AG09309 (cell line): ENCODE data around the gene ELOVL5.
"Not testable (repeated sequence)": the region's sequence is repeated elsewhere in the genome, so short reads cannot be mapped to it uniquely, and the experiment has no call there.

Experiments used
- DNase-seq: peaks from one replicate; pipeline ENCODE4 v3.0.0-alpha.2; 2010; ENCODE audit warnings: low read depth
- H3K4me3 ChIP-seq: 2 replicates; pipeline ENCODE4 v1.5.1; 2011; ENCODE audit warnings: mild to moderate bottlenecking, low read depth, low read length, moderate library complexity; ENCODE audit not compliant: control insufficient read depth
- TF ChIP-seq, protein P1 (sequence below): IDR thresholded peaks from 2 replicates; pipeline ENCODE4 v1.5.1; 2011; ENCODE audit warnings: mild to moderate bottlenecking, low read depth, low read length, inconsistent platforms; ENCODE audit not compliant: insufficient read depth, control insufficient read depth; ENCODE audit errors: missing control alignments

ELOVL5 gene, protein sequence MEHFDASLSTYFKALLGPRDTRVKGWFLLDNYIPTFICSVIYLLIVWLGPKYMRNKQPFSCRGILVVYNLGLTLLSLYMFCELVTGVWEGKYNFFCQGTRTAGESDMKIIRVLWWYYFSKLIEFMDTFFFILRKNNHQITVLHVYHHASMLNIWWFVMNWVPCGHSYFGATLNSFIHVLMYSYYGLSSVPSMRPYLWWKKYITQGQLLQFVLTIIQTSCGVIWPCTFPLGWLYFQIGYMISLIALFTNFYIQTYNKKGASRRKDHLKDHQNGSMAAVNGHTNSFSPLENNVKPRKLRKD

DNA sequence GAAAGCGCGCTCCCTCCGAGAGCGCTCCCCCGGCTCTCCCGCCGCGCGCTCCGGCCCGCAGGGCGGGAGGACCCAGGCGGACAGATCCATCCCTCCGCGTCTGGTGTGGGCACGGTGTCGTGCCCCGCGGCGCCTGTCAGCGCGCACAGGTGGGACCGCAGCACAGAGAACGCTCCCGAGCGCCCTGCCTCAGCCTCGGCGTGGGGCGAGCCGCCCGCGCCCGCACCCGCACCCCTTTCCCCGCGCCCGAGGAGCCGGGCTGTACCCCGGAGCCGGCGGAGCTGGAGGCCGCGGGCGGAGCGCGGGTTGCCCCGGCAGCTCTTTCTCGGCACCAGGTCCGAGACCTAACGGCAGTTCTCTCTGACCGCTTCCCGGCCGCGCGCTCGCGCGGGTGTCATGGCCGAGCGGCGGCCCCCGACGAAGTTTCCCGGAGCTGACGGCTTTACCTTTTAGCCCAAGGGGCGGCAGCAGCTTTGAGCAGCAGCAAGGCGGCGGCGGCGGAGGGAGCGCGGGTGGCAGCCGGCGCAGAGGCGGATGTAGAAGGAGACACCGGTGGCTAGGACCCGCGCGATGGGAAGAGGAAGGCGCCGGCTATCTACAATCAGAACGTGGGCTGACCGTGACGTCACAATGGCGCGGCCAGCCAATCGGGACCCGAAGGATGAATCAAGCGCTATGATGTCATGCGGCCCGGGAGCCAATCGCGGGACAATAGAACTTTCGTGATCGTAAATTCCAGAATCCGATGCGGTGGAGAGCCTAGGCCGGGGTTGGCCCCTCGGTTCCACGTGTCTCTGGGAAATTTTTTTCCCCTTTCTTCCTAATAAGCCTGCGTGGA, at the start of gene ELOVL5:
Gene ELOVL5 (minus strand): TSS at position 580 of the 838 bp plus-strand sequence. CDS start 53,251 bp downstream, outside the sequence.
- TF ChIP-seq, protein P1, sequence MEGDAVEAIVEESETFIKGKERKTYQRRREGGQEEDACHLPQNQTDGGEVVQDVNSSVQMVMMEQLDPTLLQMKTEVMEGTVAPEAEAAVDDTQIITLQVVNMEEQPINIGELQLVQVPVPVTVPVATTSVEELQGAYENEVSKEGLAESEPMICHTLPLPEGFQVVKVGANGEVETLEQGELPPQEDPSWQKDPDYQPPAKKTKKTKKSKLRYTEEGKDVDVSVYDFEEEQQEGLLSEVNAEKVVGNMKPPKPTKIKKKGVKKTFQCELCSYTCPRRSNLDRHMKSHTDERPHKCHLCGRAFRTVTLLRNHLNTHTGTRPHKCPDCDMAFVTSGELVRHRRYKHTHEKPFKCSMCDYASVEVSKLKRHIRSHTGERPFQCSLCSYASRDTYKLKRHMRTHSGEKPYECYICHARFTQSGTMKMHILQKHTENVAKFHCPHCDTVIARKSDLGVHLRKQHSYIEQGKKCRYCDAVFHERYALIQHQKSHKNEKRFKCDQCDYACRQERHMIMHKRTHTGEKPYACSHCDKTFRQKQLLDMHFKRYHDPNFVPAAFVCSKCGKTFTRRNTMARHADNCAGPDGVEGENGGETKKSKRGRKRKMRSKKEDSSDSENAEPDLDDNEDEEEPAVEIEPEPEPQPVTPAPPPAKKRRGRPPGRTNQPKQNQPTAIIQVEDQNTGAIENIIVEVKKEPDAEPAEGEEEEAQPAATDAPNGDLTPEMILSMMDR: no peak
- peak; percentile 94 for DNase-seq
- H3K4me3 ChIP-seq: peak within 1 kb of the TSS; percentile 76

DNA sequence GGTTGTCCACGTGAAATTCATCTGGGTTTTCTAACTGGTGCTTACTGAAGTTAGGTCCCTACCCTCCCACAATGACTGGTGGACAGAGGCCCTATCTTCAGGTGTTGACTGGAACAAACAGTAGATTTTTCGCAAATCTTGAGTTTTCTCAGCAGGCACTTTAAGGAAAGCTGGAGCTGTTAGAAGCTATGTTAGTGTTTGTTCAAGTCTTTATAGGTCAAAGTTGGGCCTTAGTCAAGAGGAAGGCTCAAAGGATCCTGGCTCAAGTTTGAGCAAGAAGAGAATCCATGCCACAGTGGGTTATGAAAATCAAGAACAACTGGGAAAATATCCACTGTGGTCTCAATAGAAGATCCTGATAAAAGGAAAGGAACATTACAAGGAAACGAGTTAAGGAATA, 48.5 kb upstream of the ELOVL5 start:
- H3K4me3 ChIP-seq: no peak overlapping the region
- no peak for DNase-seq
- TF ChIP-seq, protein P1: no peak

DNA sequence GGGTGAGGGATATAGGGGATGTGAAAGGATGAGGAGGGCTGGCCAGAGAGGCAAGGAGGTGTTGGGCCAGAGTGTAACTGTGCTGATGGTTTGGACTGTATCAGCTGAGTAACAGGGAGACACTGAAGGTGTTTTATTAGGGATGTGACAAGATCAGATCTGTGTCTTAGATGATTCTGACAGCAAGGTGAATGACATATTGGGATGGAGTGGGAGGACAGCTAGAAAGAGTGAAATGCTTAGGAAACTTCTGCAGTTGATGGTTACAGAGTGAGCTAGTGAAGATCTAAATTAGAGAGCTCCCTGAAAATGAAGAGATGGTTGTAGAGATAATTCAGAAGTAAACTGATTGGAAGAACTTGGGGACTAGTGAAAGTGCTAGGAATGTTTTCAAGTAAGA, 47.2 kb upstream of the ELOVL5 start:
- TF ChIP-seq, protein P1: no peak
- H3K4me3 ChIP-seq: no peak overlapping the region
- DNase-seq: no peak

DNA sequence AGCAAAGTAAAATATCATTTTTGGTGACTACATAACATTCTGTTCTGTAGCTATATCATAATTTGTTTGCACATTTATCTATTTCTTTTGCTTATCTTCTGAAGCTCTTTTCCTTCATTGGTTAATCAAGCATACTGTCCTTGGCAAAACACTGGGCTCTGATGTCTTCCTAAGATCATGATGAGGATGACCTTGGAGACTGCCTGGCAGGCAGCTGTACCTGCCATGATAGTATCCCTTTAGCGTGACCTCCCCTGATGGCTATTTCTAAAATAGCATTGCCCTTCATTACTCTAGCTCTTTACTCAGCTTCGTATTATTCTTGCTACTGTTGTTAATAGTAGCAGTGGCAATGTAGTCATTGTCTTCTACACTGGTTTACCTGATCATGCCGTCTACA, 46.0 kb upstream of the ELOVL5 start:
- TF ChIP-seq, protein P1: no peak
- H3K4me3 ChIP-seq: no peak overlapping the region
- no peak for DNase-seq

DNA sequence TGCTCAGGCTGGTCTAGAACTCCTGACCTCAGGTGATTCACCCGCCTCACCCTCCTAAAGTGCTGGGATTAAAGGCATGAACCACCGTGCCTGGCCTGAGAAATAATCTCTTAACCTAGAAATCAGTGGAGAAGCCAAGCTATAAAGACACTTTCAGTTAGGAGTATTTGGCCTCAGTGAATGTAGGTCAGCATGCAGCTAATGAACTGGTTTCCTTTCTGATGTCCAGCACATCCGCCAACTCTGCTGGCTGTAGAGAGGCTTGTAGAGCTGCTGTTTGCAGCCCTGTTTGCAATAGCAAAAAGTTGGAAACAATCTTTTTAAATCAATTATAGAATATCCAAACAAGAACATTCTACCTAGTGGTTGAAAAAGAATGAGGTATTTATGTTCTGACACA, 42.4 kb upstream of the ELOVL5 start:
- no peak for DNase-seq
- TF ChIP-seq, protein P1: no peak

DNA sequence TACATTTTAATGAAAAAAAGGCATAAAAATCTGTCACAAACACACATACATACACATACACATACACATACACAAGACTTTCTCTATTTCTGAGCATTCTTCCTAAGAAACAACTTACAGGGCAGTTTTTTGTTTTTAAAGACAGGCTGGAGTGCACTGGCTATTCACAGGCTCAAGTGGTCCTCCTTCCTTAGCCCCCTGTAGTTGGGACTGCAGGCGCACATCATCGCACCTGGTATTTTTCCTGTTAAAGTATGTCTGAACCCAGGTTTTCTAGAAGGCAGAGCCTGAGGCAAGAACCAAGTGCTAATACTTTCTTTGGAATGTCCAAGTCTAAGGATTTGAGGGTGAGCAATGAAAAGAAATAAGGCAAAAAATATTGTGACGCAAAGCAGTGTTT, 41.3 kb upstream of the ELOVL5 start:
- no peak overlapping the region for H3K4me3 ChIP-seq
- TF ChIP-seq, protein P1: no peak
- DNase-seq: no peak

More for the DNA sequence above, 42.4 kb upstream of the ELOVL5 start:
- no peak overlapping the region for H3K4me3 ChIP-seq

DNA sequence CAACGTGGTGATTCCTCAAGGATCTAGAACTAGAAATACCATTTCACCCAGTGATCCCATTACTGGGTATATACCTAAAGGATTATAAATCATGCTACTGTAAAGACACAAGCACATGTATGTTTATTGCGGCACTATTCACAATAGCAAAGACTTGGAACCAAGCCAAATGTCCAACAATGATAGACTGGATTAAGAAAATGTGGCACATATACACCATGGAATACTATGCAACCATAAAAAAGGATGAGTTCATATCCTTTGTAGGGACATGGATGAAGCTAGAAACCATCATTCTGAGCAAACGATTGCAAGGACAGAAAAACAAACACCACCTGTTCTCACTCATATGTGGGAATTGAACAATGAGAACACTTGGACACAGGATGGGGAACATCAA, 39.9 kb upstream of the ELOVL5 start:
- not testable (repeated sequence) for DNase-seq

More for the DNA sequence above, 39.9 kb upstream of the ELOVL5 start:
- not testable (repeated sequence) for H3K4me3 ChIP-seq
